ENCODE results near the gene SLC29A4. TPM values are rescaled to one million over a fixed set of nuclear protein-coding genes. Genes with fewer than 3 reads are reported as not detected.
"Not testable (repeated sequence)": the region's sequence is repeated elsewhere in the genome, so short reads cannot be mapped to it uniquely, and the experiment has no call there.

The SLC29A4 gene
- 10 to 100 TPM in 5 of 8 experiments, 1 to 10 TPM in 2, under 1 TPM in 1; 0.81 to 24.9 (median 13.1) TPM for total RNA-seq

- no CpG with 5 or more reads among the region's 69 CpGs for WGBS, 10 experiments
- in situ Hi-C loops (cut with MboI; ENCODE audit: low pct_unique_long_range_greater_than_20kb in 2 of 9, low sequenced_read_pairs in 9 of 9, unreplicated experiment in 9 of 9), result no loop called here
- ATAC-seq (replicated peaks in 6 of 8), result peak; percentile 61 to 83 (median 73)
- H3K27ac ChIP-seq, result peak within 1 kb of the TSS; percentile 78 to 80
- H3K4me3 ChIP-seq, result peak within 1 kb of the TSS; percentile 80 to 100 (median 97)
- H3K4me1 ChIP-seq (replicated peaks in 1 of 2), result peaks cover 8 to 10% of the 10 kb centered on the region in 2 donors
Measured at GRCh38 chr7:5282543-5283316, at the start of gene SLC29A4. Gene SLC29A4 (plus strand): TSS chr7:5282943. CDS start chr7:5287817, 4,874 bp downstream.

DNA sequence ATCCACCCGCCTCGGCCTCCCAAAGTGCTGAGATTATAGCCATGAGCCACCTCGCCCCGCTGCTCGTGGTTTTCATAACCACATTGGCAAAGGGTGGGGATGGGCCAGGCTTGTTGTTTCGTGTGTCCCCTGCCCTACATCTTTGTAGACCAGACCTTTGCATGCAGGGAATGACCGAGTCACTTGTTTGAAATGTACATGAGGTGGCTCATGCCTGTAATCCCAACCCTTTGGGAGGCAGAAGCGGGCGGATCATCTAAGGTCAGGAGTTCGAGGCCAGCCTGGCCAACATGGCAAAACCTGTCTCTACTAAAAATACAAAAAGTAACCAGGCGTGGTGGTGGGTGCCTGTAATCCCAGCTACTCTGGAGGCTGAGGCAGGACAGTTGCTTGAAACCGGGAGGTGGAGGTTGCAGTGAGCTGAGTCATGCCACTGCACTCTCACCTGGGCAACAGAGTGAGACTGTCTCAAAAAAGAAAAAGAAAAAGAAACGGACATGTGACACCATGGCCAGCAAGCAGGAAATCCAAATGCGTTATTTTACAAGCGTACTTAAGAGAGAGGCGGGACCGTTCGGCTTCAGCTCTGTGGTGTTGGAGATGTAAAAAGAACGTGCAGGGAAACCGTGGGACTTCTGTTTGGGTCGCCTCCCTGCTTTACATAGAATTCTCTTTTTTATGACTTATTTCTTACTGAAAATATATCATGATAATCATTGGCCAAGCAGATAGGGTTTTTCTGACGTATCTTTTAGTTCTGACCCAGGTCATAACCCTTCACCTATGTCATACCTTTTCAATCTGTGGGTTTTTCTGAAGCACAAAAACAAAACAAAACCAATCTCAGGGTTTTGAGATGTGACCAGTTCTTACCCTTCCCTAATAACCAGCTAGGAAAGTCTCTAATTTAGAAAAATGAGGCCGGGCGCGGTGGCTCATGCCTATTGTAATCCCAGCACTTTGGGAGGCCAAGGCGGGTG is 47.6 kb upstream of the SLC29A4 start:
- H3K4me1 ChIP-seq (replicated peaks in 1 of 2), result peaks cover 7 to 28% of the 10 kb centered on the region in 2 donors
- WGBS, 10 experiments, result 47 to 100% (median 90%) methylated on average over 1 to 13 of the region's 26 CpGs
- no peak overlapping the region for H3K27ac ChIP-seq
- no peak overlapping the region for H3K4me3 ChIP-seq
- peak in 2 of 8 experiments; percentile 55 to 60 for ATAC-seq (replicated peaks in 6 of 8)
- in situ Hi-C loops (cut with MboI; ENCODE audit: low pct_unique_long_range_greater_than_20kb in 2 of 9, low sequenced_read_pairs in 9 of 9, unreplicated experiment in 9 of 9), result loop anchor here in 4 of 9 experiments (25.0 kb wide), 1 partner anchor 227 kb away; no protein-coding TSS in a partner anchor

GRCh38 chr7:5237286-5237685 is 45.5 kb upstream of the SLC29A4 start:
- 0 to 100% (median 64%) methylated on average over 1 to 14 of the region's 21 CpGs; no CpG with 5 or more reads in 3 of the 10 experiments for WGBS, 10 experiments
- no peak overlapping the region for H3K4me3 ChIP-seq
- in situ Hi-C loops (cut with MboI; ENCODE audit: low pct_unique_long_range_greater_than_20kb in 2 of 9, low sequenced_read_pairs in 9 of 9, unreplicated experiment in 9 of 9), result loop anchor here in 4 of 9 experiments (25.0 kb wide), 1 partner anchor 225 kb away; no protein-coding TSS in a partner anchor
- peaks cover 17 to 34% of the 10 kb centered on the region in 2 donors for H3K4me1 ChIP-seq (replicated peaks in 1 of 2)
- peak in 2 of 8 experiments; percentile 20 to 32 for ATAC-seq (replicated peaks in 6 of 8)
- no peak overlapping the region for H3K27ac ChIP-seq

- Histone ChIP-seq H3K27ac (no peak overlapping the region), H3K4me1 (replicated peaks in 1 of 2) (peaks cover 24 to 41% of the 10 kb centered on the region in 2 donors), H3K4me3 (no peak overlapping the region)
- 20 to 98% (median 70%) methylated on average over 1 to 14 of the region's 19 CpGs; no CpG with 5 or more reads in 2 of the 10 experiments for WGBS, 10 experiments
- in situ Hi-C loops (cut with MboI; ENCODE audit: low pct_unique_long_range_greater_than_20kb in 2 of 9, low sequenced_read_pairs in 9 of 9, unreplicated experiment in 9 of 9), result loop anchor here in 4 of 9 experiments (25.0 kb wide), 1 partner anchor 224 kb away; no protein-coding TSS in a partner anchor
- ATAC-seq (replicated peaks in 6 of 8), result no peak
Measured at GRCh38 chr7:5238500-5238899, 44.2 kb upstream of the SLC29A4 start.

DNA sequence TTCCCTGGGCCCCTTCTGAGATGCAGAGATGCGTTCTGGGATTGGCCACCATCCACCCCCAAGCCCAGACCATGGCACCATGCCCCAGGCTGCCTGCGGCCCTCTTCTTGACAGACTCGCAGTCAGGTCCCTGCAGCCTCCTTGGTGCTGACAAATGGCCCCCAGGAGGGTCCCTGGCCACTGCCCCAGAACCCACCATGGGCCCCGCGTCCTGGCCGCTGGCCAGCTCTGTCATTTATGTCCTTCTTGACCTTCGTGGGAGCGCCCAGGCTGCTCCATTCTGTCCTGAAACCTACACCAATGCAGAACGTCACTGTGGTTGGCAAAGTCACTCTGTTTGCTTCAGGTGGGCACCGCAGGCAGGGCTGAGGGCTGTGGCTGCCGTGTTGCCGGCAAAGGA is 39.5 kb upstream of the SLC29A4 start:
- H3K27ac ChIP-seq, result no peak overlapping the region
- no peak overlapping the region for H3K4me3 ChIP-seq
- peaks cover 26 to 27% of the 10 kb centered on the region in 2 donors for H3K4me1 ChIP-seq (replicated peaks in 1 of 2)
- in situ Hi-C loops (cut with MboI; ENCODE audit: low pct_unique_long_range_greater_than_20kb in 2 of 9, low sequenced_read_pairs in 9 of 9, unreplicated experiment in 9 of 9), result loop anchor here in 4 of 9 experiments (25.0 kb wide), 1 partner anchor 219 kb away; no protein-coding TSS in a partner anchor
- 80 to 100% (median 100%) methylated on average over 1 of the region's 12 CpGs; no CpG with 5 or more reads in 7 of the 10 experiments for WGBS, 10 experiments
- ATAC-seq (replicated peaks in 6 of 8), result no peak

DNA sequence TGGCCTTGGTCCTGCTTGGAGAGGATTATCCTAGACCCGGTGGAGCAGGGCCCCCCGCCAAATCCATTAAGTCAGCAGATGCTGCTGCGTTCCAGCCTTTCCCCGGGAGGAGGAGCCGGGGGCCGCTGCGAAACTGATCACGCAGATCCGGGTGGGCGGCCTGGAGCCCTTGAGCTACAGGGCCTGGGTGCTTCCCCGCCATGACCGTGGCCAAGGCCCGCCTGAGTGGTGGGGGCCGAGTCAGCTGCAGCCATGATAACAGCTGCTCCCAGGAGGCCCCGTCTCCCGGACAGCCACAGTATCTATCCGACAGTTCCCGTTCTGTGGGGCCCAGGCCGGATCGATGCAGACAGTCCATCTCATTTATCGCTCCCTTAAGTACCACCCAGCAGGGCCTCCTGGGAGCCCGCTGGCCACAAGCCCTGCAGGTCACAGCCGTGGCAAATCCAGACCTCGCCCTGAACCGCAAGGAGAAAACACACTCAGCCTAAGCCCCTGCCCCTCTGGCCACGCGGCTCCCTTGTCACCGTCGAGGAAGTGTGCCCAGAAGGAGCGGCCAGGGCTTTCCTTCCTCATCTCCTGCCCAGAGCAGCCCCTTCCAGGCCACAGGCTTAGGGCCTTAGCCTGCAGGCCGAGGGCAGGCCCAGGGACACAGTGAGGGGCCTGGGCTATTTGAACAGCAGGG is 34.4 kb upstream of the SLC29A4 start:
- peak in 7 of 8 experiments; percentile 19 to 97 (median 91) for ATAC-seq (replicated peaks in 6 of 8)
- H3K27ac ChIP-seq, result peak overlapping the region; percentile 93 to 94
- WGBS, 10 experiments, result 5 to 79% (median 30%) methylated on average over 2 to 6 of the region's 31 CpGs; no CpG with 5 or more reads in 7 of the 10 experiments
- H3K4me3 ChIP-seq, result no peak overlapping the region
- in situ Hi-C loops (cut with MboI; ENCODE audit: low pct_unique_long_range_greater_than_20kb in 2 of 9, low sequenced_read_pairs in 9 of 9, unreplicated experiment in 9 of 9), result loop anchor here in 4 of 9 experiments (25.0 kb wide), 1 partner anchor 214 kb away; no protein-coding TSS in a partner anchor
- H3K4me1 ChIP-seq (replicated peaks in 1 of 2), result peaks cover 17 to 18% of the 10 kb centered on the region in 2 donors

- H3K27ac ChIP-seq; in situ Hi-C loops (cut with MboI; ENCODE audit: low pct_unique_long_range_greater_than_20kb in 2 of 9, low sequenced_read_pairs in 9 of 9, unreplicated experiment in 9 of 9); H3K4me3 ChIP-seq; ATAC-seq (replicated peaks in 6 of 8): not testable (repeated sequence)
- peaks cover 17 to 18% of the 10 kb centered on the region in 2 donors for H3K4me1 ChIP-seq (replicated peaks in 1 of 2)
- 17 to 83% (median 55%) methylated on average over 1 to 2 of the region's 8 CpGs; no CpG with 5 or more reads in 2 of the 10 experiments for WGBS, 10 experiments
Measured at GRCh38 chr7:5250787-5251186, 32.0 kb upstream of the SLC29A4 start.

GRCh38 chr7:5253529-5253928 is 29.2 kb upstream of the SLC29A4 start:
- peak overlapping the region in 1 of 2 donors; percentile 25 for H3K27ac ChIP-seq
- in situ Hi-C loops (cut with MboI; ENCODE audit: low pct_unique_long_range_greater_than_20kb in 2 of 9, low sequenced_read_pairs in 9 of 9, unreplicated experiment in 9 of 9); H3K4me3 ChIP-seq; ATAC-seq (replicated peaks in 6 of 8): not testable (repeated sequence)
- peaks cover 11% of the 10 kb centered on the region in 2 donors for H3K4me1 ChIP-seq (replicated peaks in 1 of 2)
- 0 to 100% (median 58%) methylated on average over 1 to 10 of the region's 14 CpGs; no CpG with 5 or more reads in 2 of the 10 experiments for WGBS, 10 experiments

DNA sequence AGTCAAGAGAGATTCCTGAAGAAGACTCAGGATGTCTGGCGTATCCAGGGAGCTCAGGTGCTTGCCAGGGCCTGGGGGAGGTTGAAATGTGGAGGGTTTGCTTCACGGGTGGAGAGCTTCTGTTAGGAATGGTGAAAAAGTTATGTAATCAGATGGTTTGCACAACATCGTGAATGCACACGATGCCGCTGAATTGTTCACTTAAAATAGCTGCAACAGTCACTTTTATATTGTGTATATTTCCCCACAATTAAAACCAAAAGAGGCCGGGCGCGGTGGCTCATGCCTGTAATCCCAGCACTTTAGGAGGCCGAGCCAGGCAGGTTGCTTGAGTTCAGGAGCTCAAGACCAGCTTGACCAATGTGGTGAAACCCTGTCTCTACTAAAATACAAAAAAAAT is 28.4 kb upstream of the SLC29A4 start:
- H3K4me3 ChIP-seq; ATAC-seq (replicated peaks in 6 of 8); H3K27ac ChIP-seq; in situ Hi-C loops (cut with MboI; ENCODE audit: low pct_unique_long_range_greater_than_20kb in 2 of 9, low sequenced_read_pairs in 9 of 9, unreplicated experiment in 9 of 9); H3K4me1 ChIP-seq (replicated peaks in 1 of 2): not testable (repeated sequence)
- 95 to 100% (median 100%) methylated on average over 1 to 8 of the region's 9 CpGs; no CpG with 5 or more reads in 5 of the 10 experiments for WGBS, 10 experiments

- Histone ChIP-seq H3K4me1 (replicated peaks in 1 of 2) (peaks cover 3 to 6% of the 10 kb centered on the region in 2 donors), H3K4me3 (no peak overlapping the region), H3K27ac (no peak overlapping the region)
- in situ Hi-C loops (cut with MboI; ENCODE audit: low pct_unique_long_range_greater_than_20kb in 2 of 9, low sequenced_read_pairs in 9 of 9, unreplicated experiment in 9 of 9), result no loop called here
- ATAC-seq (replicated peaks in 6 of 8), result no peak
- 31 to 100% (median 76%) methylated on average over 1 to 3 of the region's 3 CpGs; no CpG with 5 or more reads in 2 of the 10 experiments for WGBS, 10 experiments
Measured at GRCh38 chr7:5255832-5256231, 26.9 kb upstream of the SLC29A4 start.

DNA sequence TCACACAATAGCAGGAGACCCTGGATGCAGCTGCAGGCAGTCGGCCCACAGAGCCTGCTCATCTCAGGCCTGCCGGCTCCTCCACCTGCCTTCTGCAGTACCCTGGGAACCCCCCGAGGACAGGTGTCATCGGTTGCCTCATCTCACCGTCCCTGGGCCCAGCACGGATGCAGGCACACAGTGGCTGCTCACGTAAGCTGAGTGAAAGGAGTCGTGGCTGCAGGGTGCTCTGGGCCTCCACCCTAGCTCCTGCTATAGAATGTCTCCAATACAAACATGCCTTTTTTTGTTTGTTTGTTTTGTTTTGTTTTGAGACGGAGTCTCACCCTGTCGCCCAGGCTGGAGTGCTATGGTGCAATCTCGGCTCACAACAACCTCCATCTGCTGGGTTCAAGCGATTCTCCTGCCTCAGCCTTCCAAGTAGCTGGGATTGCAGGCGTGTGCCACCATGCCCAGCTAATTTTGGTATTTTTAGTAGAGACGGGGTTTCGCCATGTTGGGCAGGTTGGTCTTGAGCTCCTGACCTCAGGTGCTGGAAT is 22.1 kb upstream of the SLC29A4 start:
- peak in 1 of 8 experiments; percentile 6 for ATAC-seq (replicated peaks in 6 of 8)
- 73 to 100% (median 90%) methylated on average over 1 to 7 of the region's 15 CpGs; no CpG with 5 or more reads in 3 of the 10 experiments for WGBS, 10 experiments
- H3K4me1 ChIP-seq (replicated peaks in 1 of 2), result peaks cover 15 to 20% of the 10 kb centered on the region in 2 donors
- H3K27ac ChIP-seq; H3K4me3 ChIP-seq; in situ Hi-C loops (cut with MboI; ENCODE audit: low pct_unique_long_range_greater_than_20kb in 2 of 9, low sequenced_read_pairs in 9 of 9, unreplicated experiment in 9 of 9): not testable (repeated sequence)

All from motor neuron (in vitro differentiated cells).